GM21529 (cell line): Measurements from ENCODE around the gene CLCA4.
A peak's percentile ranks its signal among the peaks of the same experiment; 100 is the strongest.
"Not testable (repeated sequence)": the region's sequence is repeated elsewhere in the genome, so short reads cannot be mapped to it uniquely, and the experiment has no call there.

ENCODE experiments used
- ATAC-seq: cut with Tn5 transposase; IDR thresholded peaks from one replicate; pipeline ENCODE4 v1.9.1; 2021; ENCODE audit not compliant: unreplicated experiment

CLCA4 gene

DNA sequence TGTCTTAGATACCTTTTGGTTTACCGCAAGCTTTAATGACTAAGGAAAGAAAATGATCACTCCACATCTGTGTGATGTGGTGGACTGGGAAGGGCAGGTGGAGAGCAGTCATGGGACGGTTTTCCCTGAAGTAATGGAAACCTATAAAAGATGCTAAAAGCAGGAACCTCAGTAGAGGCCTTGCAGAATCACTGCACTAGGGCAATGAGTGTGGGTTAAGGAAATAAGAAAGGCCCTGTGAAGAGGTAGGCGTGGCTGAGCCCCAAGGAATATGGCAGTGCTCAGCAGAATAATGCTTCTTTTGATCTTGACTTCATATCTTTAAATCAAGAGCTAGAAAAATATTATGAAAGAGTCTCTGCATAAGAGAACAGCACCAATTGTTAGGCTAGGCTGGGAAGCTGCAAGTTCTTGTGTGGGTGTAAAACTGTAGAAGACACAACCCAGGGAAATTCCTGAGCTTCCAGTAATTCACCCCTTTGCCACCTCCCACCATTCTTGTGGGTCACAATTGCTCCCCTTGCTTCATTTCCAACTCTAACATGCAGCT is 49.9 kb downstream of the CLCA4 start:
- ATAC-seq: no peak

DNA sequence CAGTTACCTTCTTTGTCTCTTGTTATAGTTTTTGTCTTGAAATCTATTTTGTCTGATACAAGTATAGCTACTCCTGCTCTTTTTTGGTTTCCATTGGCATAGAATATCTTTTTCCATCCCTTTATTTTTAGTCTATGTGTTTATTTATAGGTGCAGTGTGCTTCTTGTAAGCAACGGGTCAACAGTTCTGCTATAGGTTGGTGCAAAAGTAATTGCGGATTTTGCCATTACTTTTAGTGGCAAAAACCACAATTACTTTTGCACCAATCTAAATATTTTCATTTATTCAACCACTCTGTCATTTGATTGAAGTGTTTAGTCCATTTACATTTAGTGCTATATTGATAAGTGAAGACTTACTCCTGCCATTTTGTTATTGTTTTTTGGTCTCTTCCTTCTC is 59.2 kb downstream of the CLCA4 start:
- ATAC-seq: not testable (repeated sequence)

DNA sequence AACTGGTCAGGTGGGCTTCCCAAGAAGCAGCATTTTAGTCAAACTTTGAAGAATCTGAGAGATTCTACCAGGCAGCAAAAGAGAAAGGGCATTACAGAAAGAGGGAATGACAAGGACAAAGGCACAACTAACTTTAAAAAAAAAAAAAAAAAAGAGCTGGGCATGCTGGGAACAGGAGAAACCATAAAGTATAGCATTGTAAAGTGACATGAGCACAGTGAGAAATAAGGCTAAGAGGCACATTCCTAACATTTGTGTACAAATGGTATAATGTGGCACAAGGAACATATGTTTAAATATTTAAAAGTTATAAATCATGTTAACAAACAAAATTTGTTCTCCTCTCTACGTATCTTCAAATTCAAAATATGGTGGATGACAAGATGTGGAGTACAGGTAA is 69.6 kb downstream of the CLCA4 start:
- no peak for ATAC-seq

DNA sequence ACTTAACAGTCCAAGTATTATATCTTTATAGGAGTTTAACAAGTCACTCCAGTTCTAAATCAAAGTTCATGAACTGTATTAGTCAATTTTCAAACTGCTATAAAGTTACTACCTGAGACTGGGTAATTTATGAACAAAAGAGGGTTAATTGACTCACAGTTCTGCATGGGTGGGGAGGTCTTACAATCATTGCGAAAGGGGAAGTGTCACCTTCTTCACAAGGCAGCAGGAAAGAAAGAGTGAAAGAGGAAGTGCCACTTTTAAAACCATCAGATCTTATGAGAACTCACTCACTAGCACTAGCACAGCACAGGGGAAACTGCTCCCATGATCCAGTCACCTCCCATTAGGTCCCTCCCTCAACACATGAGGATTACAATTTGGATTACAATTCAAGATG is 70.0 kb downstream of the CLCA4 start:
- peak; percentile 100 for ATAC-seq

DNA sequence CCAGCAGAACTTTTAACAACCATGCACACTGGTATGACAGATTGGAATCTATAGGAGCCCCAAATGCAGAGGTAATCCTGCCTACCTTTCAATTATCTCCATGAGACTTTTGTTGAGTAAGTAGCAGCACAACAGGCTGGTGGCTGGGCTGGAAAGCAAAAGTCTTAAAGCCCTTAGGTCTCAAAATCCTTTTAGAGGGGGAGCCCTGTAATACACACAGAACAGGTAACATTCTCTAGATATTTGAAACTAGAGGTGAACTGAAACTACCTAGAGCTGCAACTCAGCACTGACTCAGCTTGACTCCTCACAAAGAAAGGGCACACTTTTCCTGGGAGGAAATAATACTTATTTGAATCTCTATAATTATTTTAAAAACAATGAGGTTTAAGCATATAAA is 71.5 kb downstream of the CLCA4 start:
- ATAC-seq: no peak

DNA sequence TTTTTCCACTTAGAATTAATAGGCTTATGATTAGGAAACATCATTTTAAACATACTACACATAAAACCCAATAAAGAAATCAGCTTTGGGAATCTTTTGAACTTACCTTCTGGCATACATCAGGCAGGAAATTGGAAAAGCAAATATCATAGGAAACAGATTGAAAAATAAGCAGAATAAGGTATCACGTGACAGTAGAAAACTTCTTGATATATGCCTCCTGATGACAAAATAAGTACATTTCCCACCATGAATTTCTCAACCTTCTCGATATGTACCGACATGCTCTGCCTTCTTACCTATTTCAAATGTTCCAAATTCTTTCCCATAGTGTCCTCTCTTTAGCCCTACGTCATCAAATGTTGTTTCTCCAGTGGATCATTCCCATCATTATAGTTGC is 72.4 kb downstream of the CLCA4 start:
- ATAC-seq: no peak

DNA sequence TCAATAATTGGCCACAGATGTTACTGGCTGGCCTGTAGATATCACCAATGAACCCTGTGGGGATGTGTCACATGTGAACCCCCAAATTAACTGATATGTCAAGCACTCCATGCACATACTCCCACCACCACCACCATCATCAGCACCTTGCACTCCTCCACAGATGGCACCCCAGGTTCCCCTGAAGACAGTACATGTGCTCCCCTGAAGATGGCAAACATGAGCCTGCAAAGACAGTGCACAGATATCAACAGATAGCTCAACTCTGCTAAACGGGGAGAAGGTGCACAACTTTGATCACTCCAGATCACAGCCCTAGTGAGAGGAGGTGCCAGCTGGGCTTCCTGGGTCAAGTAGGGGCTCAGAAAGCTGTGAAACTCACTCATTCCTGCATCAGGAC is 74.4 kb downstream of the CLCA4 start:
- ATAC-seq: no peak
